Measurements from ENCODE around the gene TYR. TPM values are rescaled to one million over a fixed set of nuclear protein-coding genes. Genes with fewer than 3 reads are reported as not detected.
"Not testable (repeated sequence)": the region's sequence is repeated elsewhere in the genome, so short reads cannot be mapped to it uniquely, and the experiment has no call there.

TYR gene
- total RNA-seq, 2 donors from 2014 or later: not detected

DNA sequence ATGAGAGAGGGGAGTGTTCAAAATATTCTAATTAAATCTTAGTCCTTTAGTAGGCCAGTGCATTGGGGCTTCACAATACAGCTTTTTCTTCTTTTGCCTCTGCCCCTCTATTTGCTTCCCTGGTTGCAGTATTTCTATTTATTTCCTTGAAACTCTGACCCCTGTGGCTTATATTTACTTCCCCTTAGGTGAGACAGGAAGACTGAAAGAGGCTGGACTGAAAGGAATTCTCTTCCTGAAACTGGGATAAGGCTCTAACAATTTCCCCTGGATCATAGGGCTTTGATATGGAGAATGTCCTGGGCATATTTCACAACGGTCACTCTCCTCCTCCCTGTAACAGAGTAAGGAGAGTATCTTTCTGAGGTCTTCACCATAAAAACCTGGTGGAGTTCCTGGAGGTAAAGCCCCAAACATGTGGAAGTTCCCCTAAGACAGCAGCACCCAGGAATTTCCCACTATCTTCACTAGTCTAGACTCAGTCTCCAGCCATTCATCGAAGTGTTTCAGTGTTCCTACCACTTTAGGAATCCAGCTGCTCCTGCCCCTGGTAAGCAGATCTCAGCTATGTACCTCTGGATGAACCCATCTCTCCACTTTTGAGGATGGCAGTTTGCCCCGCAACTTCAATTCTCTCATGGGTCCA, 103.5 kb downstream of the TYR start:
- H3K27ac Mint-ChIP-seq; ATAC-seq (replicated peaks in 1 of 2); H3K9me3 Mint-ChIP-seq; DNase-seq; H3K36me3 Mint-ChIP-seq (ENCODE audit: insufficient read depth in 2 of 2); H3K27me3 Mint-ChIP-seq (ENCODE audit: low read depth); H3K4me1 Mint-ChIP-seq (ENCODE audit: low read depth); H3K4me3 Mint-ChIP-seq: not testable (repeated sequence)

DNA sequence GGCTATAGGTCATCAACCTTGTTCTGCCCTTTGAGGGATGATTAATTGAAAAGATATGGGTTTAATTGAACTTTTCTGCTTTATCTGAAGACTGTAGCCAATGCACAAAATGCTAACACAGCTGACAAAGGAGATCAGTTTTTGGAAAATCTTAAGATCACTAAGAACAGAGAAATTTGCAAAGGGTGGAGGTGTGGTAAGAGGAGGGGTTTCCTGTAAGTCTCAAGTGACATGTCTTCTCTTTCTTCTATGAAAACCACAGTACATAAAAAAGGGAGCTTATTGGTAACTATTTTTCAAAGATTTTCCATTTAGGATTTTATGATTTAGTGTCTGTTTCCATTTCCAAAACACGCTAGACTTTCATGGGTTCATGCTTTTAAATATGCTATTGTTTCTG, 108.9 kb downstream of the TYR start:
- H3K27ac Mint-ChIP-seq; DNase-seq; ATAC-seq (replicated peaks in 1 of 2); H3K36me3 Mint-ChIP-seq (ENCODE audit: insufficient read depth in 2 of 2); H3K4me3 Mint-ChIP-seq; H3K9me3 Mint-ChIP-seq; H3K27me3 Mint-ChIP-seq (ENCODE audit: low read depth): not testable (repeated sequence)
- H3K4me1 Mint-ChIP-seq (ENCODE audit: low read depth): peaks cover 23% of the 10 kb centered on the region

DNA sequence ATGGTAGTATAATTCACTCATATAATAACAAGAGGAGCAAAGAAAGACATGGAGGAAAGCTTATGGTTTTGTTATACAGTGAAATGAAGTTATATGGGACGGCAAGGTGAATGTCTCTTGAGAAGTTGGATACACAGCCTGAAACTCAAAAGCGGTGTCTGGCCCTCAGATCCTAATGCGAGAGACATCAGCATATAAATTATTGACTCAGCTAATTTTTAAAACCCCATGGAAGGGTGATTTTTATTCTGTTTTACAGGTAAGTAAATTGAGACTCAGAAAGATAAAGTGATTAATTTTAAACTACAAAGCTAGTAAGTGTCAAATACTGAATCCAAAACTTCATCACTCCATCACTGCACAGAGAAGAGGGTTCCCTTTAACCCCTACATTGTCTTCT, 110.3 kb downstream of the TYR start:
- not testable (repeated sequence) for DNase-seq; H3K9me3 Mint-ChIP-seq; ATAC-seq (replicated peaks in 1 of 2); H3K27me3 Mint-ChIP-seq (ENCODE audit: low read depth); H3K27ac Mint-ChIP-seq; H3K36me3 Mint-ChIP-seq (ENCODE audit: insufficient read depth in 2 of 2); H3K4me3 Mint-ChIP-seq
- H3K4me1 Mint-ChIP-seq (ENCODE audit: low read depth): peaks cover 20% of the 10 kb centered on the region

DNA sequence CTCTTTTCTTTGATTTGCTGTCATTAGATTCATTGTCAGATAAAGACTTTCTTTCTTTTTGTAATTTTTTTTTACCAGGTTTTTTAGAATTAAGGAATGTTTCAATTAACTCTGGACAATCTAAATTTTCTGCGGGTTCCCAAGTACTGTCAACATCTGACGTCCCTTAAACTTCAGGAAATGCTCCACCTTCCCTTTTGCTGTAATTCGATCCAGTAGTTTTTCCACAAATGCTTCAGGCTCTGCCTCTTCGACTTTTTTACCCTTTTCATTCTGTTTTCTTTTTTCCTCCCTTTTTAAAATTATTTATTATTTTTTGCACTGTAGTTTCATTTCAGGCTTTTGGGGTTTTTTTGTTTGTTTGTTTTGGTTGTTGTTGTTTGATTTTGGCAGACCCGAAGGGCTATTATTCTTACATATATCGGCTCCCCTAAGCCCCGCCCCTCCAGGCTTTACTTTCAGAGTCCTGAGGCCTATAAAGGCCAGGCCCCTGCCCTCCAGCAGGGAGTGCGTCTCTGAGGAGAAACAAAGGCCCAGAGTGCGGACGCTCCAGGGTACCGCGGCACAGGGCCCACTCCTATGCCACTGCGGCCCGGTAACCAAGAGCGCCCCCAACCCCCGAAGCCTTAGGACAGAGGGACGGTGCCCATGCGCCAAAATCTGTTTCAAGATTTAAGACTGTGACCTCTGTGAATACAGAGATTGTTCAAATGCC, 116.4 kb downstream of the TYR start:
- no peak for ATAC-seq (replicated peaks in 1 of 2)
- Mint-ChIP-seq H3K27me3 (ENCODE audit: low read depth) (no peaks in the 10 kb centered on the region), H3K36me3 (ENCODE audit: insufficient read depth in 2 of 2) (no peaks in the 10 kb centered on the region), H3K27ac (no peak overlapping the region), H3K4me3 (no peak overlapping the region), H3K9me3 (no peaks in the 10 kb centered on the region), H3K4me1 (ENCODE audit: low read depth) (no peaks in the 10 kb centered on the region)
- no peak for DNase-seq

DNA sequence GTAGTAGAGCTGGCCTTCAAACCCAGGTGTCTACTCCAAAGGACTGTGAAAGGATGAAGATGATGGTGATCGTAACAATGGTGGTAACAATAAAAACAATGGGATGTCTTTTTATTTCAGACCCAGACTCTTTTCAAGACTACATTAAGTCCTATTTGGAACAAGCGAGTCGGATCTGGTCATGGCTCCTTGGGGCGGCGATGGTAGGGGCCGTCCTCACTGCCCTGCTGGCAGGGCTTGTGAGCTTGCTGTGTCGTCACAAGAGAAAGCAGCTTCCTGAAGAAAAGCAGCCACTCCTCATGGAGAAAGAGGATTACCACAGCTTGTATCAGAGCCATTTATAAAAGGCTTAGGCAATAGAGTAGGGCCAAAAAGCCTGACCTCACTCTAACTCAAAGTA, 117.3 kb downstream of the TYR start:
- not testable (repeated sequence) for DNase-seq; H3K36me3 Mint-ChIP-seq (ENCODE audit: insufficient read depth in 2 of 2); H3K4me3 Mint-ChIP-seq; H3K27me3 Mint-ChIP-seq (ENCODE audit: low read depth); ATAC-seq (replicated peaks in 1 of 2); H3K9me3 Mint-ChIP-seq; H3K27ac Mint-ChIP-seq; H3K4me1 Mint-ChIP-seq (ENCODE audit: low read depth)

DNA sequence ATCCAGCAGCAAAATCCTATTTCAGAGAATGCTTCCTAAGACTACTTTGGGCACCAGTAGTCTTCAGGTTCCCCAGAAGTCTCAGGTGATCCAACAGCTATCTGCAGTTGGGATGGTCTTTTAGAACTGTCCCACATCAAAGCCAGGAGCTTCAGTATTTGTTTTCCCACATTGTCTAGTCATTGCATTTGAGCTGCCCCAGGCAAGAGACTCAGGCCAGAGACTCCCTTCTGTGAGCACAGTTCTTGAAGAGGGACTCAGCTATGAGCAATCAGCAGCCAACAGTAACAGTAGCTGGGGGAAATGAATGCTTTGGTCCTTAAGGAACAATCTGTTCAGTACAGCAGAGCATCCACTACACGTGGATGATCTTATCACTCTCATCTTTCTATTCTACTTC, 125.4 kb downstream of the TYR start:
- not testable (repeated sequence) for H3K27ac Mint-ChIP-seq; H3K27me3 Mint-ChIP-seq (ENCODE audit: low read depth); H3K36me3 Mint-ChIP-seq (ENCODE audit: insufficient read depth in 2 of 2); H3K4me3 Mint-ChIP-seq; H3K4me1 Mint-ChIP-seq (ENCODE audit: low read depth); ATAC-seq (replicated peaks in 1 of 2); H3K9me3 Mint-ChIP-seq; DNase-seq

DNA sequence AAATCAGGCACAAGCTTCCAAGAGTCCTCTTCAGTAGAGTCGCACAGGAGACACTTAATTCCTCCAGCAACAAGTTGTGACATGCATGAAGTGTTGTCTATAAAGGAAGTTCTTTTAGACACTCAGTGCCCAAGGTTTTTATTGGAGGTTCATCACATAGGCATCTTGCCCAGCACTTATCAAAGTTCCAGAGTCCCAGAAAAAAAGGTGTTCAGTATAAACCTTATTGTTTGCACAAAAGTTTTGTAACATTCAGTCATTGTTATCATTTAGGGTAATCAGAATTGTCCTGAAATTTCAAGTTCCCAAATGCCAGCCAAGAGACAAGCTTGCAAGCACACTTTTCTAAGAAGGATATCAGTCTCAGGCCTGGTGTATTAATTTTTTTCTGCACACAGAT, 130.6 kb downstream of the TYR start:
- not testable (repeated sequence) for H3K4me1 Mint-ChIP-seq (ENCODE audit: low read depth)

DNA sequence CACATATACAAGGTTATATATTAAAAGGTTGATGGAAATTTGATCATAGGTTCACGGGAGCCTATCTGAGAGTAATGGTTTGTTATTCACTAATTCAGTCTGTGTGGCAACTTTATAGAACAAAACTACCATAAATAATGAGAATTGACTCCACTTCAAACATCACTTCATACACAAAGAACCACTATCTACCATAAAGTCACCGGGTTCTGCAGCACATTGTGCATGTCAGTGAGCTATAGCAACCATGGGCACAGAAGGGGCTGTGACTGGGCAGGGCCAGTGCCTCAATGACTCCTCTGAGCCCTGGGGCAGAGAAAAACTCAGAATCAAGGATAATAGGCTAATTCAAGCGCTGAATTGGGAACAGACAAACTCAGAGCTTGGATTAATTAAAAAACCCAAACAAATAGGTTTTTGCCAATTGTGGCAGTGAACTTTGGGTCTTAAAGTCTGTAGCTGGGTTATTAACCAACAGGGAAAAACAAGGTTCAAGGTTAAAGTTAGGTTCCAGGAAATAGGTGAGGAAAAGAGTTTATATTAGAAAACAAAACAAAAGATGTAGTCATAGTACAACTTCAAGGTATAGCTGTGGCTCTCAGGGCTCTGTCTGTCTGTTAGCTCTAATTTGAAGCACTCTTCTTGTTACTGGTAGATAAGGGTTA, 131.8 kb downstream of the TYR start:
- not testable (repeated sequence) for ATAC-seq (replicated peaks in 1 of 2); H3K4me3 Mint-ChIP-seq; H3K36me3 Mint-ChIP-seq (ENCODE audit: insufficient read depth in 2 of 2); H3K4me1 Mint-ChIP-seq (ENCODE audit: low read depth); H3K9me3 Mint-ChIP-seq; H3K27me3 Mint-ChIP-seq (ENCODE audit: low read depth); DNase-seq; H3K27ac Mint-ChIP-seq

More for the DNA sequence above, 130.6 kb downstream of the TYR start:
- not testable (repeated sequence) for H3K27me3 Mint-ChIP-seq (ENCODE audit: low read depth); DNase-seq; ATAC-seq (replicated peaks in 1 of 2); H3K36me3 Mint-ChIP-seq (ENCODE audit: insufficient read depth in 2 of 2); H3K4me3 Mint-ChIP-seq; H3K9me3 Mint-ChIP-seq; H3K27ac Mint-ChIP-seq

DNA sequence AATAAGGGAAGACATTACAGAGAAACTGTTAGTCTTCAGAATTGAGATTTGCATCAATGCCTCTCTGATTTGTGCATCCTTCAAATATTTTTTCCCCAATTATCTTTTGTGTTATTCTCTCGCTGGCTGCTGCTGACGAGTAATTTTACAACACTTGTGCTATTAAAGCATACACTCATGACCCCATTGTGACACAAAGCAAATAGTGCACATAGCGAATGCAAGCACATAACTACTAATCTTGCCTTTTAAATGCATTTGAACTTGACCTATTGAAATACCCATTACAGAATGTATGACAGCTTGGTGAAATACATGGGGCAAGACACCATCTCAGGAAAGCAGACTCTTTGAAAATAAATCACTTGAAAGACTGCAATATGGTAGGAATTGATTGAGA, 132.9 kb downstream of the TYR start:
- not testable (repeated sequence) for H3K27ac Mint-ChIP-seq; H3K4me1 Mint-ChIP-seq (ENCODE audit: low read depth); H3K4me3 Mint-ChIP-seq; DNase-seq; H3K36me3 Mint-ChIP-seq (ENCODE audit: insufficient read depth in 2 of 2); H3K9me3 Mint-ChIP-seq; ATAC-seq (replicated peaks in 1 of 2); H3K27me3 Mint-ChIP-seq (ENCODE audit: low read depth)

DNA sequence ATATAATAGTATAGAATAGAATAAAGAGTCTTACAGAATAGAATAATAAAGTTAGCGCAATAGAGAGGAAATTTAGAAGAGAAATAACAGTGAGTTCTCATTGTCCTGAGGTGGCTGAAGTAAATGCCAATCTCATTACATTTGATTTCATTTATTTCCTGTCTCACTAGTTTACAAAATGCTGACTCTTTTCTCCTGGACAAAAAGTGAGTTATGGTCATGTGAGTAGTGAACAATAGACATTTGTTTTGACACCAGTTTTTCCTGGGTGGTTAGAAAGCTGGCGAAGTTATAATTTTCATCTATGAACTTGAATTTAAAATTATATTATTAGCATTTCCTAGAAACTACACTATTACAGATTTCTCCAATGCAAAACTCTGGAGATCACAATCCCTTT, 143.7 kb downstream of the TYR start:
- no peaks in the 10 kb centered on the region for H3K27me3 Mint-ChIP-seq (ENCODE audit: low read depth)
- no peak overlapping the region for H3K27ac Mint-ChIP-seq
- H3K4me1 Mint-ChIP-seq (ENCODE audit: low read depth): no peaks in the 10 kb centered on the region
- no peak for ATAC-seq (replicated peaks in 1 of 2)
- H3K9me3 Mint-ChIP-seq: peaks cover 0 to 2% of the 10 kb centered on the region in 2 donors
- H3K36me3 Mint-ChIP-seq (ENCODE audit: insufficient read depth in 2 of 2): peaks cover 0 to 1% of the 10 kb centered on the region in 2 donors
- DNase-seq: no peak
- H3K4me3 Mint-ChIP-seq: no peak overlapping the region

DNA sequence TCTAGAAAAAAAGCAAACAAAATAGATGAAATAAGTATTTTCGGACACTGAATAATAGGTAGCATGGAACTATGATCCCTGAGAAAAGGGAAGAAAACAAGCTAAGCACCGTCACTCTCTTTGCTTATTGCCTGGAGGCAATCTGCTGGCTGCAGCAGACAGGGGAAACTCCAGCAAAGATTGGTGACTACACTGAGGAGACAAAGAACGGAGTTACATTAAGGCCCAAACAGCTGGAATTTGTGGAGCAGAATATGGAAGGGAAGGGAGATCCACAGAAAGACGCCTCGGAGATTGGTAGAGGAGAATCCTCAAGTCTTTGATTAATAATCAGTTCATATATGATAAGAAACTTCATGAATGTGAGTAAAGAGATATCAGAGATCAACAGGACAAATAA, 150.2 kb downstream of the TYR start:
- Mint-ChIP-seq H3K27me3 (ENCODE audit: low read depth) (no peaks in the 10 kb centered on the region), H3K4me1 (ENCODE audit: low read depth) (no peaks in the 10 kb centered on the region), H3K36me3 (ENCODE audit: insufficient read depth in 2 of 2) (no peaks in the 10 kb centered on the region), H3K4me3 (no peak overlapping the region), H3K9me3 (no peaks in the 10 kb centered on the region), H3K27ac (no peak overlapping the region)
- ATAC-seq (replicated peaks in 1 of 2): no peak
- no peak for DNase-seq

DNA sequence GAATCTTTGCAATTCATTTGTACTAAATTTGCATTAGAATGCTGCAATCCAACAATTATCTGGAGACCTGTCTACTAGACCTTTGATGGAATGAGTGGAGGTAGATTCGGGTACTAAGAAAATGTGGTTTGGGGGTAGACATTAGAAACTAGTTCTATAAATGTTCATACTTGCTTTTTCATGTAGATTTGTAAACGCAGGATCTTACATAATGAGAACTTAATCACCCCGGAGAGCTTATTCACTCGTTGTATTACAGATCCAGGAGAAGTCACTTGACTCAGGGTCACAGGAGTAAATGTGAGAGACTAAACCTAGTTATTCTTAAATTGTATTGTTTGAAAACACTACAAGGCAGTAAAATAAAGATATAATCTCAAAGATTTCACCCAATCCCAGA, 154.3 kb downstream of the TYR start:
- not testable (repeated sequence) for H3K4me3 Mint-ChIP-seq; H3K9me3 Mint-ChIP-seq; ATAC-seq (replicated peaks in 1 of 2); H3K27ac Mint-ChIP-seq; H3K27me3 Mint-ChIP-seq (ENCODE audit: low read depth); H3K36me3 Mint-ChIP-seq (ENCODE audit: insufficient read depth in 2 of 2); DNase-seq; H3K4me1 Mint-ChIP-seq (ENCODE audit: low read depth)

DNA sequence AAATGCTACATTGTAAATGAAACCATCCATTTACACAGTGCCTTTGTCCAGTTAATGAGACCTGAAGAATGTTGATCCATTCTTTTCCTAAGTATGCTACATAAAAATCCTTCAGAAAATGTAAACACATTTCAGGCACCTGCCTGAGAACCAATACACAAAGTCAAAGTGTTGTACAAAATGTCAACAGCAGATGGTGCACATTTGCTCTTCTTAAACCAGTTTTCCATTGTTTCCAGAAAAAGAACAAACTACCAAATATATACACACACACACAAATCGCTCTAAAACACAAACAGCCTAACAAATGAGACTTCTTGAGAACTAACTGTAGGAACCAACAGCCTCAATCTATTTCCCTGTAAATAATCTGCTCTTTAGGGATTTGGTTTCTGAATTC, 156.0 kb downstream of the TYR start:
- H3K9me3 Mint-ChIP-seq; H3K4me3 Mint-ChIP-seq; H3K27ac Mint-ChIP-seq; DNase-seq; H3K4me1 Mint-ChIP-seq (ENCODE audit: low read depth); ATAC-seq (replicated peaks in 1 of 2); H3K27me3 Mint-ChIP-seq (ENCODE audit: low read depth); H3K36me3 Mint-ChIP-seq (ENCODE audit: insufficient read depth in 2 of 2): not testable (repeated sequence)

All from activated T-cell treated with anti-CD3 and anti-CD28 coated beads, Interleukin-2, amount 50 U/mL, for 72 hours (primary cell).